K562 (cell line): Measurements from ENCODE around the gene TSPAN13. TPM values are rescaled to one million over a fixed set of nuclear protein-coding genes. Genes with fewer than 3 reads are reported as not detected.
A peak's percentile ranks its signal among the peaks of the same experiment; 100 is the strongest.

Source experiments
- BRCA1 ChIP-seq, 2 experiments: fragments of 450-650 bp in 1 of 2; sonication (generic) in 1 of 2; formaldehyde crosslinking in 1 of 2; IDR thresholded peaks; 2 replicates each; pipeline versions ENCODE4 v1.5.0 to v1.6.1; 2017 to 2020; ENCODE audit warnings: mild to moderate bottlenecking in 1 of 2, missing genetic modification reagents in 1 of 2
- CTBP1 ChIP-seq: fragments of 450-650 bp; IDR thresholded peaks from 2 replicates; pipeline ENCODE4 v1.6.1; 2016; ENCODE audit warnings: borderline replicate concordance
- FOXA3 ChIP-seq, 2 experiments: fragments of 450-650 bp in 1 of 2; sonication (generic) in 1 of 2; formaldehyde crosslinking; IDR thresholded peaks in 1 of 2; conservative IDR thresholded peaks in 1 of 2; 2 replicates each; pipeline versions ENCODE4 v1.4.0 to v1.8.0; 2020 to 2022; ENCODE audit warnings: mild to moderate bottlenecking in 2 of 2, missing genetic modification reagents in 1 of 2
- FOXM1 ChIP-seq, 2 experiments: fragments of 450-650 bp in 1 of 2; sonication (generic) in 1 of 2; formaldehyde crosslinking in 1 of 2; IDR thresholded peaks; 2 replicates each; pipeline versions ENCODE4 v1.6.1 to v1.9.0; 2017 to 2022; ENCODE audit warnings: low read depth in 2 of 2, mild to moderate bottlenecking in 2 of 2, missing genetic modification reagents in 1 of 2, moderate library complexity in 1 of 2
- GABPA ChIP-seq: fragments of 200-800 bp; sonication (Bioruptor generic); conservative IDR thresholded peaks from 2 replicates; pipeline ENCODE4 v1.6.1; 2016; ENCODE audit warnings: low read depth, missing genetic modification characterization, missing compliant biosample characterization
- GATAD2B ChIP-seq: fragments of 450-650 bp; IDR thresholded peaks from 2 replicates; pipeline ENCODE4 v1.6.1; 2017; ENCODE audit warnings: mild to moderate bottlenecking, borderline replicate concordance
- KLF6 ChIP-seq: fragments of 250-450 bp; sonication (Bioruptor Pico); IDR thresholded peaks from 2 replicates; pipeline ENCODE4 v1.4.0; 2020; ENCODE audit warnings: mild to moderate bottlenecking, moderate library complexity, borderline replicate concordance
- L3MBTL2 ChIP-seq: fragments of 450-650 bp; IDR thresholded peaks from 2 replicates; pipeline ENCODE4 v1.6.1; 2016; ENCODE audit warnings: mild to moderate bottlenecking, moderate library complexity
- LEF1 ChIP-seq: fragments of 450-650 bp; IDR thresholded peaks from 2 replicates; pipeline ENCODE4 v1.6.1; 2016; ENCODE audit warnings: mild to moderate bottlenecking
- NFE2 ChIP-seq: IDR thresholded peaks from 2 replicates; pipeline ENCODE4 v1.6.1; 2014; ENCODE audit warnings: antibody characterized with exemption, low read depth
- POLR2AphosphoS5 ChIP-seq: IDR thresholded peaks from 2 replicates; pipeline ENCODE4 v1.6.1; 2011; ENCODE audit warnings: mild to moderate bottlenecking, low read depth, low read length, moderate library complexity; ENCODE audit not compliant: control insufficient read depth, insufficient read depth
- RCOR1 ChIP-seq, 2 experiments: IDR thresholded peaks; 2 replicates each; pipeline ENCODE4 v1.6.1; 2012; ENCODE audit warnings: low read depth in 2 of 2, low read length in 2 of 2, borderline replicate concordance in 1 of 2, improper control_type of control experiment in 1 of 2
- SAFB2 ChIP-seq: fragments of 200-400 bp; formaldehyde crosslinking; IDR thresholded peaks from 2 replicates; pipeline ENCODE4 v1.6.1; 2018; ENCODE audit warnings: borderline replicate concordance, low read length, low read depth, moderate library complexity; ENCODE audit not compliant: severe bottlenecking
- SMARCA4 ChIP-seq: fragments of 450-650 bp; IDR thresholded peaks from 2 replicates; pipeline ENCODE4 v1.6.1; 2016
- SMARCE1 ChIP-seq: fragments of 450-650 bp; IDR thresholded peaks from 2 replicates; pipeline ENCODE4 v1.7.1; 2016; ENCODE audit warnings: mild to moderate bottlenecking
- STAG1 ChIP-seq: sonication (generic); formaldehyde crosslinking; IDR thresholded peaks from 2 replicates; pipeline ENCODE4 v1.5.0; 2020; ENCODE audit warnings: missing genetic modification reagents, borderline replicate concordance
- STAT5B ChIP-seq: fragments of 250-450 bp; sonication (Bioruptor Pico); IDR thresholded peaks from 2 replicates; pipeline ENCODE4 v1.8.0; 2021; ENCODE audit warnings: mild to moderate bottlenecking, inconsistent platforms
- TBL1XR1 ChIP-seq, 2 experiments: IDR thresholded peaks; 2 replicates each; pipeline ENCODE4 v1.6.1; 2012; ENCODE audit warnings: improper control_type of control experiment in 2 of 2, low read length in 2 of 2, mild to moderate bottlenecking in 1 of 2
- ZBTB1 ChIP-seq: sonication (generic); formaldehyde crosslinking; IDR thresholded peaks from 2 replicates; pipeline ENCODE4 v1.8.1; 2023; ENCODE audit warnings: missing genetic modification reagents, low read depth, mild to moderate bottlenecking, borderline replicate concordance
- polyA plus RNA-seq, 8 experiments: library from polyadenylated mRNA; depleted of rRNA in 4 of 8; stranded (reverse) in 5 of 8; unstranded in 3 of 8; fragments of >200 nt; fragmentation: Nextera tagmentation in 2 of 8; fragmentation: Illumina TruSeq in 1 of 8; extraction: Ambion mirVana in 2 of 8; extraction: Trizol in 1 of 8; gene quantifications; 2 replicates each; pipeline versions ENCODE4 v1.2.1 to v1.2.3, GENCODE V29; 2011 to 2014; ENCODE audit warnings: inconsistent platforms in 1 of 8, missing spikeins in 1 of 8
- total RNA-seq, 7 experiments: library from RNA; depleted of rRNA in 6 of 7; stranded (reverse); fragments of >200 nt in 6 of 7; fragmentation: Illumina TruSeq in 2 of 7; extraction: Trizol in 2 of 7; gene quantifications; 2 replicates each; pipeline versions ENCODE4 v1.2.1 to v1.2.3, GENCODE V29; 2011 to 2021; ENCODE audit warnings: low replicate concordance in 1 of 7
- TF ChIP-seq, protein P1 (sequence below): IDR thresholded peaks from 2 replicates; pipeline ENCODE4 v1.6.1; 2012; ENCODE audit warnings: low read depth, low read length, improper control_type of control experiment, borderline replicate concordance
- TF ChIP-seq, protein P2 (sequence below): fragments of 450-650 bp; formaldehyde crosslinking; IDR thresholded peaks from 2 replicates; pipeline ENCODE4 v1.4.0; 2020; ENCODE audit warnings: mild to moderate bottlenecking, moderate library complexity

Gene TSPAN13
- total and polyA plus RNA-seq, 9 of the 15 experiments (the other 6 are each of a cell fraction or from before 2014, with no cell fraction given) = 7.8 to 46.3 (median 20.0) TPM

DNA sequence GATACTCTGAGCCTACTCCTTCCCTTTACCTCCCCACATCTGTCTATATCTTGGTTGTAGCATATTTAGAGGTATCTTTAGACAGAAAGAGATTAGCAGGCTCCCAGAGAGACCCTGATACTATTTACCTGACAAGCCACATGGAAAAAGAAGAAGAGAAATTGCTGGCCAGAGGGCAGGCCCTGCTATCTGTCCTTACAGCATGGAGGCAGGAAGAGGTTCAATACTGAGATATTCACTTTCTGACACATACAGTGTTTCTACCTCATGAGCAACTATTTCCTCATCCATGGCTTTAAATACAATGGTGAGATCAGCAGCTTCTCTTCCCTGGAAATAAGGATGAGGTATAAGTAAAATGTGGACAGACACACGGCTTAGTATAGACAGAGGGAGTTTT, 33.9 kb upstream of the TSPAN13 start (continued):
- TF ChIP-seq RCOR1 (IDR thresholded peaks at IDR 0.05; ENCODE audit: borderline replicate concordance in 1 of 2, low read depth in 2 of 2, low read length in 2 of 2) = peak in 1 of 2 experiments; percentile 33; a peak in 1 of 4 replicates
- TF ChIP-seq POLR2AphosphoS5 = peak; percentile 87
- peak; percentile 42 to 68; a peak in 1 of 4 replicates for TF ChIP-seq TBL1XR1 (IDR thresholded peaks at IDR 0.05; ENCODE audit: low read length in 2 of 2)
- TF ChIP-seq STAG1 (CRISPR knock-in tag) = no peak
- peak; percentile 41; the same call in 1 of the 2 replicates for TF ChIP-seq GABPA
- TF ChIP-seq FOXA3 (CRISPR knock-in tag; conservative IDR thresholded peaks at IDR 0.05 in 1 of 2, IDR thresholded peaks at IDR 0.05 in 1 of 2) = no peak
- TF ChIP-seq, protein P1, sequence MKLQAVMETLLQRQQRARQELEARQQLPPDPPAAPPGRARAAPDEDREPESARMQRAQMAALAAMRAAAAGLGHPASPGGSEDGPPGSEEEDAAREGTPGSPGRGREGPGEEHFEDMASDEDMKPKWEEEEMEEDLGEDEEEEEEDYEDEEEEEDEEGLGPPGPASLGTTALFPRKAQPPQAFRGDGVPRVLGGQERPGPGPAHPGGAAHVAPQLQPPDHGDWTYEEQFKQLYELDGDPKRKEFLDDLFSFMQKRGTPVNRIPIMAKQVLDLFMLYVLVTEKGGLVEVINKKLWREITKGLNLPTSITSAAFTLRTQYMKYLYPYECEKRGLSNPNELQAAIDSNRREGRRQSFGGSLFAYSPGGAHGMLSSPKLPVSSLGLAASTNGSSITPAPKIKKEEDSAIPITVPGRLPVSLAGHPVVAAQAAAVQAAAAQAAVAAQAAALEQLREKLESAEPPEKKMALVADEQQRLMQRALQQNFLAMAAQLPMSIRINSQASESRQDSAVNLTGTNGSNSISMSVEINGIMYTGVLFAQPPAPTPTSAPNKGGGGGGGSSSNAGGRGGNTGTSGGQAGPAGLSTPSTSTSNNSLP = peak; percentile 67; the same call in 1 of the 2 replicates
- no peak for TF ChIP-seq LEF1
- TF ChIP-seq BRCA1 (IDR thresholded peaks at IDR 0.05) = no peak
- TF ChIP-seq BRCA1 (CRISPR knock-in tag; IDR thresholded peaks at IDR 0.05) = no peak
- peak; percentile 56; the same call in 1 of the 2 replicates for TF ChIP-seq SMARCE1
- no peak for TF ChIP-seq SAFB2
- TF ChIP-seq CTBP1 = peak; percentile 32; the same call in 1 of the 2 replicates
- no peak for TF ChIP-seq NFE2
- TF ChIP-seq, protein P2, sequence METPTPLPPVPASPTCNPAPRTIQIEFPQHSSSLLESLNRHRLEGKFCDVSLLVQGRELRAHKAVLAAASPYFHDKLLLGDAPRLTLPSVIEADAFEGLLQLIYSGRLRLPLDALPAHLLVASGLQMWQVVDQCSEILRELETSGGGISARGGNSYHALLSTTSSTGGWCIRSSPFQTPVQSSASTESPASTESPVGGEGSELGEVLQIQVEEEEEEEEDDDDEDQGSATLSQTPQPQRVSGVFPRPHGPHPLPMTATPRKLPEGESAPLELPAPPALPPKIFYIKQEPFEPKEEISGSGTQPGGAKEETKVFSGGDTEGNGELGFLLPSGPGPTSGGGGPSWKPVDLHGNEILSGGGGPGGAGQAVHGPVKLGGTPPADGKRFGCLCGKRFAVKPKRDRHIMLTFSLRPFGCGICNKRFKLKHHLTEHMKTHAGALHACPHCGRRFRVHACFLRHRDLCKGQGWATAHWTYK = no peak
- peak; percentile 76 for TF ChIP-seq SMARCA4
- no peak for TF ChIP-seq STAT5B
- TF ChIP-seq GATAD2B = peak; percentile 33; the same call in 1 of the 2 replicates
- TF ChIP-seq KLF6 = no peak
- peak; percentile 62 for TF ChIP-seq FOXM1 (IDR thresholded peaks at IDR 0.05; ENCODE audit: low read depth)
- TF ChIP-seq FOXM1 (CRISPR knock-in tag; IDR thresholded peaks at IDR 0.05; ENCODE audit: low read depth) = no peak
- peak; percentile 10; the same call in 1 of the 2 replicates for TF ChIP-seq L3MBTL2
- TF ChIP-seq ZBTB1 = no peak
